ENCODE measurements around the gene AJAP1.

The AJAP1 gene

DNA sequence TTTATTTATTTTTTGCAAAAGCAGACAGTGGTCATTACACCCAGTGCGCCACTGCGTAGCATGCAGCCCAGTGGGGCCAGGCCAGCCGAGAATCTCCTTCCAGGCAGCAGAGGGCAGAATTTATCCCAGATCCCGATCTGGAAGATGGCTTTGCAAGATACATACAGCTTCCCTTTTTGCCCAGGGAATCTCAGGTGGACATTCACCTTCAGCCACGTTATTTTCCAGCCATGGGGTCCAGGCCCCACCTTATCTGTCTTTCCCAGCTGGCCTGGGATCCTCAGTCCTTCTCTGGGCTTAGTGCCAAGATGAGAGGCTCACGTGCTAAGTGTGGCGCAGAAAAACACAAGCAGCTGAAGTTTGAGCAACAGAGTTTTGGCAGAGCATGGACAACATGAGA lies 123.6 kb downstream of the AJAP1 start:
- DNase-seq: no peak

DNA sequence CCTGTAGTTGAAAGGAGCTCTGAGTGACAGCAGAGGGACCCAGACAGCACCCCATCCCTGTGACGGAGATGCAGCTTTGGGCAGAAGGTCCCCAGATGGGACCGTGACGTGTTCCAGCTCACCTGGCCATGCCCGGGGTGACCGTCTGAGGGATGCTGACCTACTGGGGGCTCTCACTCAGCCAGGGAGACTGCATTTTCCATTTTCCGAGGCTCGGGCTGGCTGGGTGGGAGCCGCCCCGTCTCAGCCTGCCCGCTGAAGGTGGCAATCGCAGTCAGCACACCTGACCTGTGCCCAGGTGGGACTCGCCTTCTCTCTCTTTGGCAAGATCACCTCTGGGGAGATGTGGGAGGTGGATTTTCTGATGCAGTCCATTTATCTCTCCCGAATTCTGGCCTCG lies 127.2 kb downstream of the AJAP1 start:
- no peak for DNase-seq

DNA sequence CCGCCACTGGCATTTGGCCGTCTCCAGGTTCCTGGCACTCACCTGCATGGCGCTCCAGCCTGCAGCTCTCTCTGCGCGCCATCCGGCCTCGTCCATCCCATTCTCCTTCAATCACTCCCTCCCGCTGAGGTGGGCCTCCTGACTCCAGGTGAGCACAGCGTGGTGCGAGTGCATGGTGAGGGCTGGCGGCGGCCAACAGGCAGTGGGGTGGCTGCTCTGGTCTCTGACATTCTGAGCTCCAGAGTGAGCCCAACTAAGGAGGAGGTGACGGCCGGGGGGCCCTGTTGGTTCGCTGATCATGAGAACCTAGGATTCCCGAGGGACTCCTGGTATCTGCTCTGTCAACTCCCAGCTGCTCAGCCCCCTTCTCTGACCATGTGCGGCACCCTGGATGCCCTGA lies 130.4 kb downstream of the AJAP1 start:
- no peak for DNase-seq

DNA sequence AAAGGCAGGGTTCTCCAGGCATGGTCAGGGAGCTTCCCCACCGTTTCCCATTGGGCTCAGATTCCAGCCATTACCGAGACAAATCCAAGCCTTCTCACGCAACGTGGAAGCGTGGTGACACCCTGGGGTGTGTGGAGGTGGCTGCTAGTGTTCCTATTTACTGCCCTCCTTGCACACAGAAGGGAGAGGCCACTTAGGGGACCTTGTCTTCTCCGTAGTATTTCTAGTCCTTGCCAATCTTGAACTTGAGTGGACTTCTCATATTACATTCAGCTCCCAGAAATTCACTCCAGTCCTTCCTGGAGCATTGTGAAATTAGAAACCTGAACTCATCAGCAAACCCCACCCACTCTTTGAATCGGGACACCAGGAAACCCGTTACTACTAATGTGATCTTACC lies 131.6 kb downstream of the AJAP1 start:
- DNase-seq: no peak

DNA sequence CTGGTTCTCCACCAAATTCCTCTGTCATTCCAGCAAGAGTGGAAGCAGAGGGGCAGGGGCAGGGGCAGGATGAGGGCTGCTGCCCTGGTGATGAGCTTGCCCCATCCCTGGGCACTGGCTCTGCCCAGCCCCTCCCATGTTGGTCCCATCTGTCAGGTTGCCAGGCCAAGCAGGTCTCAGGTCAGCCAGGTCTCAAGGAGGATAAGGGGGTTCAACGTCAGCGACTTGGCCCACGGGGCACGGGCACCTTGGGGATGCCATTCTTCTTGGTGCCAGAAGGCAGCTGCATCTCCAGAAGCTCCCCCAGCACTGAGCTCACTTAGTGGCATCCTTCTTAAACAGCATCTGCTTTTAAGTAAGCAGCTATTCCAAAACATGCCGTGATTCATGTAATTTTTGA lies 133.1 kb downstream of the AJAP1 start:
- DNase-seq: no peak

DNA sequence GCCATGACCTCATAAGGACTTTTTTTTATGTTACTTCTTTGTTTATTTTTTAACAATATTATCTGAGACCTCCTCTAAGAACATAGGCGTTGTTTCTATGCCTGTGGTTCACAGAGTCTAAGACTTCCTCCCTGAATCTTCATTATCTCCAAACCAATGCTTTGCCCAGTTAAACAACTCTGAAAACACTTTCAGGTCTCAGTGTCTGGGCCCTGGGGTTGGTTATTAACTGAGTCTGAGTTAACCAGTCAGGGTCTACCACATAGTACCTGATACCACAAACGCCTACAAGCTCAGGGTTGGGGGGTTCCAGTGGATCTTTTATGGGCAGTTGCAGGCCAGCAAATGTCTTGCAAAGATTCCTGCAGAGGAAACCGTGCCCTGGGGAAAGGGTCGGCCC lies 138.2 kb downstream of the AJAP1 start:
- DNase-seq: no peak

DNA sequence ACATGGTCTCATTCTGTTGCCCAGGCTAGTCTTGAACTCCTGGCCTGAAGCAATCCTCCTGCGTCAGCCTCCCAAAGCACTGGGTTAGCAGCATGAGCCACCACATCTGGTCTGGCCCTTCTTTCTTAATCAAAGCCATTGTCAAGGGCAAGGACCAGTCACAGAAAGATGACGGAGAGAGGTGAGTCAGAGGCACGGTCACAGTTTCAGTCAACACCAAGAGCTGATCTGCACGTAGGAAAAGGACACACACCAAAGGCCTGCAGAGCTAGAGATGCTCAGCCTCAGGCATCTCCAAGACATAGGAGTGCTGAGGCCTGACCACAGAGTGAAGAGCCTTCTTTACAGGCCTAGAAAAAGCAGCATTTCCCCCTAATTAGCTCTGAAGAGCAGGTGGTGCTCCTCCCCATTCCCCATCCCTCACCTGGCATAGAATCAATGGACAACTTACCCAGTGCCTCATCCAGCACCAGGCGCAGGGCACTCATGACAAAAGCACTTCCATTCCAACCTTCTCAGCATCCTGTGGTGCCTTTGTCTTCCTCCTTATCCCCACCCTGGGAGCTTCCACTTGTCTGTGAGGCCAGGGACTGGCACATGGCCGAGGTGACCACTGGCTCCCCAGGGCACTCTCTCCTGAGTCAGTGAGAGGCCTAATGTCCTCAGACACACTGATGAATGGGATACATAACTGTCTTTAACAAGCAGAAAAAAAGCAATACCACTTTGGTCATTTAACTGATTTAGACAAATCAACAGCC lies 139.8 kb downstream of the AJAP1 start:
- DNase-seq: no peak

DNA sequence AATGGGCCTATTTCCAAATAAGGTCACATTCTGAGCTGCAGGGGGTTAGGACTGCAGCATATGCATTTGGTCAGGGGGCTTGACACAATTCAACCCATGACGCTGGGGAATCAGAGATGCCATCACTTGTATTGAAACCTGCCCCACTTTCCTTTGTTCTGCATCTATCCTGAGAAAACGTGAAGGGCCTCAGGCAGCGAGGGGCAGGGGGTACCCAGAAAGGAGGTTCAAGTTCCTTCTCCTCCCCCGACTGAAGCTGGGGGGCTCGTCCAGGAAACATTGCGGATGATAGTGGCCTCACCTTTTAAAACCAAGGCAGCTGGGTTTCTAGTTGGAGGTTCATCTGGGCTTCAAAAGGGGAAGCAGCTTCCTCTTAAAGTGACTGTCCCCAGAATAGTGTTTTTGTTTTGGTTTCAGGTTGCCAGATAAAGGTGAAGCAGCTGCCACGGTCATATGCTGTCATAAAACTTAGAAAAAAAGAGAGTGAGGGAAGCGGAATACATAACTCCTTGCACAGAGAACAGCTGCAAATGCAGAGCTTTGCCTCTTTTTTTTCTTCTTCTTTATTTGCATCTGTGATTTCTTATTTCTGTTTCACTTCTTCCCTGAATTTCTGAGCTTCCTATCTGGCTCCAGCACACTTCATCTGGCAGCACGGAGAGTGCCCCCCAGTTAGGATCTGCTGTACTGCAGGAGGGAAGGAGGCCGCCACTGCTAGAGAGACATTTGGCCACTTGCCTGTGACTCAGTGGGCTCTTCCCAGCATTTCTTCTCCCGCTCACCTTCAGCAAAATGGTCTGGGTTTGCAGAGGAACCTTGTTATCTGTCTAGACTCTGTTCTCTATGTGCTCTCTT lies 142.0 kb downstream of the AJAP1 start:
- DNase-seq: no peak

DNA sequence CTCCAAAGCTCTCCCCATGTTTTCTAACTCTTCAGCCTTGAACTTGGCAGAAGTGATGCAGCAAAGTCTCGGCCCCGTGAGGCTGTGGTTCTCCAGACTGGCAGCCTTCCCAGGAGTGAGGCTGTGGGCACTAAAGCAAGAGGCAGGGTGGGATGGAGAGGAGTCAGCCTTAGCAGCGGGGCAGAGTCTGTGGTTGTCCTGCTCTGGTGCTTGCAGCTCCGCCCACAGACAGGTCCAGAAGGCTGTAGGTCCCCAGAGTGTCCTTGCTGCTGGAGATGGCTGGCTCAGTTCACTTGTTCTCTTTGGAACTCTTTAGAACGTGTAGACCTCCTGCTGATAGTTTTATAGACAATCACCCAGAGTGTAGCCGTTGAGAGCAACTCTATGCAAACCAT lies 142.6 kb downstream of the AJAP1 start:
- DNase-seq: no peak

DNA sequence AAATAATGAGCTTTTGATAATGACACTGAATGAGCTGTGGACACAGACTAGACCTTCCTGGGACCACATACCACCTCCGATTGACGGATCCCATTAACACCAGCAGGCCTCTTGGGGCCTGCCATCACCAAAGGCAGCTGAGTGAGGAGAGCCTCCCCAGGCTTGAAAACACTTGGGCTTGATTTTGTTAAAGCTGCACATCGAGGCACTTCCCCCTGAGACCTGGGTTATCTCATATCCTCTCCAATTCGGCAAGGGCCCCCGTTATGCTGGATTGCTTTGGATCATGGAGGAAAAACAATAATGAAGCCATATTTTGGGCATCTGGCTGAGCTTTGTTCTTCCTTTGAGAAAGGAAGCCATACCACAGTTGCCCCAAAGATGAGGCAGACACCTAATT lies 143.0 kb downstream of the AJAP1 start:
- no peak for DNase-seq

DNA sequence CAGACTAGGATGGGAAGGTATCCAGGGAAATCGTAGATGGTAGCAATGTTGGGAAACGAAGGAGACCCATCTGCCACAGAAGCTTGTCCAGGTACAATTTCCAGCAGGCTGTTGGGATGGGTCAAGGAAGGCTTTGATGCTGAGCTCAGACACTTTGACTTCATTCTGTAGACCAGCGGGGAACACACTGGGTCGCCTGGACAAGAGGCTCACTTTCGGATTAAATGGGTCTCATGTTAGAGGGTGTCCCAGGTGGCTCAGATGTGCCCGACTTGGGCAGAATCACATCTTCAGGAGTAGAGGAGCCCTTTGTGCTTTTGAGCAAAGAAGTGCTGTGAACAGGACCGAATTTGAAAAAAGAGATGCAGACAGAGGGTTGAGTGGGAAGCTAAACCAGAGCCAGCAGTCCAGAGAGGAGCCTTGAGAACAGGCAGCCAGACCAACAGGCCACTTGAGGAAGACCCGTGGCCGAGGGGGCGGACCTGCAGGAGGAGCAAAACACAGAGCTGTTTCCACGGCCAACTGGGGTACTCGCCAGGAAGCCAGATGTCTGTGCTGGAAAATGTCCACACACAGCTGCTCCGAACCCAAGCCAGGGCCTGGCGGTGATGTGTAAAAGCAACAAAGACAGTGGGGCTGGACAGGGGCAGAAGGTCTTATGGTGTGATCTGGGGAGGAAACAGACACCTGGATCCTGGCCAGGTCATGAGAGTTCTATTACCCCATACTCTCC lies 146.9 kb downstream of the AJAP1 start:
- no peak for DNase-seq

DNA sequence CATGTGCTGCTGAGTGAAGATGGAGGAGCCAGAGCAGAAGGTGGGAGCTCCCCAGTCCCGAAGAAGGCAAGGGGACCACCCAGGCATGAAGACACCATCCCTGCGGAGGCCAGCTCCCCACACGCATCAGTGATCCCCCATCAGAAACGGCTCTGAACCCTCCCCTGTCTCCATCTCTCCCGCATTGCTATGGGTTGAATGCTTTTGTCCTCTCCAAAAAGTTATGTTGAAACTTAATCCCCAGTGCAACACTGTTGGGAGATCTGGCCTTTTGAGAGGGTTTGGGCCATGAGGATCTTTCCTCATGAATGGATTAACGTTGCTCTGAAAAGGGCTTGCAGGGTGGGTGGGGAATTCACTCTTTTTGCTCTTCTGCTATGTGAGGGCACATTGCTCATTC lies 147.6 kb downstream of the AJAP1 start:
- no peak for DNase-seq

DNA sequence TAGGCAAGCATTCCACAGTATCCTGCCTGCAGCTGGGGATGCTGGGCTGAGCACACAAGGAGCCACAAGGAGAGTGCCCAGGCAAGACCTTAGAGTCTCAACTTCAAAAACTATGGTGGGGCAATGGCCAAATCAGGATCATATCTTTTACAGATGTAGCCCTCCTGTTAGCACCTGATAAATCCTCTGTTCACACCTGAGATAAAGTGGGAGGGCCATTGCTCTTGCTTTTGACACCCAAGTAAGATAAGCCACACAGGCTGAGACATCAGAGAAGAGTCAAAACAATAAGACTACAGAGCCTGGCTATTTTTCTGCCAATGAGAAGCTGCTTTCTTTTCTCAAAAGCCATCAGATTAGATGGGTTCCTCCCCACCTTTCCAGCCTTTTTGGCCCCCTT lies 148.9 kb downstream of the AJAP1 start:
- DNase-seq: no peak

DNA sequence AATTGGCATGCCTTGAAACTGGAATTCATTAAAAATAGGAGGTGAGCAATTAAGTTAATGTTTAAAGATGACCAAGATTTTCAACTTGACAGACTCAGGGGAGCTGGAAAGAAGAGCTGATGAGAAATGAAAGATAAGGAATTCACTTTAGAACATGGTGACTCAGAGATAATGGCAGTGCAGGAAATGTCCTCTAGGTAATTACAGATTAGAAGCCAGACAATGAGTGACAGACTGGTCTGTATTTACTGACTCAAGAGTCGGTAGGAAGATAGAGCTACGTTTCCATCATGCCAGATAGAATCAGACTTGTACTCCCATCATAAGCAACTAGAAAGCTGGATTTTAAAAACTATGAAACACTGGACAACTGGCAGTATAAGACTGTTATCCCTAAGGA lies 151.6 kb downstream of the AJAP1 start:
- DNase-seq: no peak

DNA sequence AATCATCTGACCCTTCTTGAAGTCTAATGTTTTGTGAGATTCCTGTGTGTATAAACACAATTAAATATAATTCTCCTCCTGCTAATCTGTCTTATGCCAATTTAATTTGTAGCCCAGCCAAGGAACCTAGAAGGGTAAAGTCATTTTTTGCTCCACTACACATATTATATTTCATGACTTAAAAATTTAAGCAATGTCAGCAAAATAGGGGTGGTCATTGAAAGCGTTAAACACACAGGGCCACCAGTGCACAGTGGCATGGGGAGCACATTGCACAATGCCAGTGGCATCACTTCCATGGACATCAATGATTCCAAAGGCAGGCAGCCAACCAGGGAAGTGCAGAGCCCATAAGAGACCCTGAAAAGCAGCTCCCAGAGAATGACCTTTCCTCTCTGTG lies 166.1 kb downstream of the AJAP1 start:
- no peak for DNase-seq

DNA sequence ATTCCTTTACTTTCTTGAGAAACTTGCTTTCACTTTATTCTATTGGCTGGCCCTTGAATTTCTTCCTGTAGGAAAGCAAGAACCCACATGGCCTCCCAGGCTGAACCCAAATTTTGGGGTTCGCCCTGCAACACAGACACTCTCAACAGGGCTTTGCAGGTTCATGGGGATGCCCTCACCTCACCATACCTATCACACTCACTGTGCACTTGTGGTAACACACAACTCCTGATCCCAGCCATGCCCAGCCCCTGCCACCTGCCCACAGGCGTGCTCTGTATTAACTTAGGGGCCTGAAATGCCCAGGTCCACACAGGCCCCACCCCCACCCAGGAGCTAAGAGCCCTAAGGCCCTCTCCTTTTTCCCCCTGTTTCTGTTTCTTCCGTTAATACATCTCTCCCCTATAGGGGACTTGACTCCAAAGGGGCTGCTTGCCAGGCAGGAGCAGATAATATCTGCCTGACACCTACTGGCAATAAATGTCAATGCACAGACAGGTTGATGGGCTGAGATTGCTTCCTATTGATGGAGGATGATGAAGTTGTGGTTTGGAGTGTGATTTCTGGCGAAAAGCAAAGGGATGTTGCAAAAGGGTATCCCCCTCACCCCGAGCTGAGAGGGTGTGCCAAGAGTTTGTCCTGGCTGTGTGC lies 171.5 kb downstream of the AJAP1 start:
- no peak for DNase-seq

DNA sequence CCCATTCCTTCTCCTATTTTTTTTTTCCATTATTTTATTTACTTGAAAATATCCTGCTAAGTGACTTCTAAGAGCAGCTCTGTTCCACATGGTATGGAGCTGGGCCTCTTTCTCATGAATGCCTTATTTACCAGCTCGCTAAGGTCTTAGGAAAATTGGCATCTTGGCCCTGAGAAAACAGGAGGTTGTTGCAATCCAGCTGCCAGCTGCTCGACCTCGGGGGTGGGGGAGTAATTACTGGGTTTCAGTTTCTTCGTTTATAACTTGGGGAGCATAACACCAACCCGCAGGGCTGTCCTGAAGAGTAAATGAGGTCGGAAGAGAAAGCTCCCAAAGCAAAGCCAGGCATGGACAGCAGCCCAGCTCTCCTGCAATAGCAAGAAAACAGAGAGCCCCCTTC lies 176.3 kb downstream of the AJAP1 start:
- DNase-seq: no peak

DNA sequence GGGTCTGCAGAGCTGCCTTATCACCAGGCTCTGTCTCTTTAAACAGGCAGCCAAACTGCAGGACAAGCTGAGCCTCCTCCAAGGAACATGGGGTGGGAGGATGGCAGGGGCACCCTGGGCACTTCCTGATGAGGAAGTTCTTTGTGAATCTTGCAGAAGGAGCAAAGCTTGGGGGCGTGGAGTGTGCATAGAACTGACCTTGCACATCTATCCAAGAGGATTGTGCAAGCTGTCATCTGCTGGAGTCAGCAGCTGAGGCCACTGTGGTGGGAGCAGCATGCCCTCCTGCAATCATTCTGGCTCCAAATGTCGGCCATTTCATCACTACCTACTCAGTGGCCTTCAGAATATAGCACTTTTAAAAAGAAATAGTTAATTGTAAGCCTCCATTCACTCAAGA lies 182.2 kb downstream of the AJAP1 start:
- no peak for DNase-seq

DNA sequence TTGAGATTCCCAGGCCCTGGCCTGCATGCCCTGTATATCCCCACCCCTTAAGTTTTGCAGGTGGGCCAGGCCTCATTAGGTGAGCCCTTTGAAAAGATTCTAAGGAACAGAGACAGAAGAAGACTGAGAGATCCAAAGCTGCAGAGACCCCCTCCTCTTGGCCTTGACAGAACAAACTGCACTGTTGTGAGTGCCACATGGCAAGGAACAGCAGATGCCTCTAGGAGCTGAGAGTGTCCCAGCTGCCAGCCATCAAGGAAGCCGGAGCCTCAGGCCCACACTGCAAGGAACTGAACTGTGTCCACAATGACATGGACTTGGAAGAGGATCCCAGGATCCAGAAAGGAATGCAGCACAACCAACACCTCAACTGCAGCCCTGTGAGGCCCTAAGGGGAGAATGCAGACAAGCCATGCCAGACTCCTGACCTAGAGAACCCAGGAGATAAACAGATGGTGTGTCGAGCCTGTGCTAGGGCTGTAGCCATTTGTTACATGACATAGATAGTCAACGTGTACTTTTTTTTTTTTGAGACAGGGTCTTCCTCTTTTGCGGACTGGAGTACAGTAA lies 182.7 kb downstream of the AJAP1 start:
- no peak for DNase-seq

DNA sequence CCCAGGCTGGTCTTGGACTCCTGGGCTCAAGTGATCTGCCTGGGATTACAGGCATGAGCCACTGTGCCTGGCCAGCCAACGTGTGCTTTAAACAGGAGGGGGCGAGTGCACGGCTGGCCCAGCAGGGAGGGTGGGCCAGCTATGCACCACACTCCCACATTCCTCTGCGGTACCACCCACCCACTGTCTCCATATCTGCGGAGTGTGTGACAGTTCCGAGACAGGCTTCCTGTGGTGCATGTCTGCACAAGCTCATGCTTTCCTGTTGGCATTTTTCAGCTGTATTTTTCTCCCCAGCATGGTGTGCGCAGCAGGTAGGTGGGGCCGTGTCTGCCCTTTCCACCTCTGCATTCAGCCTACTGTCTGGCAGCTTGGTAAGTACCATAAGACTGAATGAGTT lies 183.3 kb downstream of the AJAP1 start:
- DNase-seq: no peak

DNA sequence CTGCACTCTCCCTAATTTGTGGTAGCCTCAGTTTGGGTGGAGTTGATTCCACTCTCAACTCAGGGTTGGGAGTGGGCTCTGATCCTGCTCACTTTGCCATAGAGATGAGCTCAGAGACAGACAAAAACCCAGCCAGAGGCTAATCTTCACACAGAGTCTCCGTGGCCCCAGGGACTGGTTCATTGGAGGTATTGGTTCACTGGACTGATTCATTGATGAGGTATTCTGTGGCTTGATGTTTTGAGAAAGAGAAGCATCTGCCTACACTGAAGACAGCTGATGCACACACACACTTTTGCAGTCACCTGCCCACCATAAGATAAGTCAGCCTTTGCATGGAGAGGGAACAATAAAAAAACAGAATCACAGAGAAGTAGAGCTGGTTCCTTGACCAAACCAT lies 183.8 kb downstream of the AJAP1 start:
- no peak for DNase-seq
